CD4-positive, alpha-beta T cell (primary cell): Measurements from ENCODE around the gene TEAD4. TPM values are rescaled to one million over a fixed set of nuclear protein-coding genes. Genes with fewer than 3 reads are reported as not detected.

Experiments
- ATAC-seq: fragments of 200-7000 bp; cut with Tn5 transposase; one replicate; pipeline ENCODE4 v1.10.0; 2022; ENCODE audit warnings: mild to moderate bottlenecking; ENCODE audit not compliant: poor library complexity
- CTCF ChIA-PET: fragments of 350-600 bp; sonication (Branson Sonifier 250); formaldehyde crosslinking; loops from one replicate; lab custom pipeline; 2021; ENCODE audit warnings: antibody characterized with exemption, inconsistent platforms; lab: Charles Lee
- POLR2A ChIA-PET: fragments of 350-600 bp; sonication (Branson Sonifier 250); formaldehyde crosslinking; loops from one replicate; lab custom pipeline; 2021; ENCODE audit warnings: antibody characterized with exemption, inconsistent platforms; lab: Charles Lee
- DNase-seq, 14 experiments: peaks; one replicate each; pipeline ENCODE4 v3.0.0-alpha.2; 2013 to 2020; ENCODE audit warnings: mixed read lengths in 2 of 14
- H3K27ac ChIP-seq, 2 donors: one replicate each; pipeline versions ENCODE4 v1.5.1 to v1.7.0; 2013; ENCODE audit warnings: low read length in 2 of 2, low read depth in 1 of 2, mild to moderate bottlenecking in 1 of 2
- H3K27me3 ChIP-seq, 2 experiments: 1 replicate in 1 of 2; 2 replicates in 1 of 2; pipeline versions ENCODE4 v1.6.1 to v1.7.0; 2013; ENCODE audit warnings: low read length in 2 of 2, control low read depth in 1 of 2, mild to moderate bottlenecking in 1 of 2, moderate library complexity in 1 of 2; ENCODE audit not compliant: insufficient read depth in 2 of 2, control insufficient read depth in 1 of 2
- H3K36me3 ChIP-seq: one replicate; pipeline ENCODE4 v1.6.1; 2013; ENCODE audit warnings: low read length, control low read depth; ENCODE audit not compliant: insufficient read depth
- H3K4me1 ChIP-seq: one replicate; pipeline ENCODE4 v1.6.1; 2013; ENCODE audit warnings: low read length, control low read depth; ENCODE audit not compliant: insufficient read depth
- H3K4me3 ChIP-seq: one replicate; pipeline ENCODE4 v1.5.1; 2013; ENCODE audit warnings: mild to moderate bottlenecking, low read length, moderate library complexity
- H3K9me3 ChIP-seq, 2 experiments: 1 replicate in 1 of 2; 2 replicates in 1 of 2; pipeline versions ENCODE4 v1.6.1 to v1.7.0; 2013; ENCODE audit warnings: low read length in 2 of 2, mild to moderate bottlenecking in 2 of 2, control low read depth in 1 of 2, moderate library complexity in 1 of 2; ENCODE audit not compliant: control insufficient read depth in 1 of 2, insufficient read depth in 1 of 2
- H3K27ac Mint-ChIP-seq: one replicate; pipeline ENCODE4 v1.8.0; 2020; ENCODE audit warnings: mixed read lengths
- H3K27me3 Mint-ChIP-seq: one replicate; pipeline ENCODE4 v1.8.0; 2021; ENCODE audit warnings: mixed read lengths
- H3K36me3 Mint-ChIP-seq: one replicate; pipeline ENCODE4 v1.8.0; 2021; ENCODE audit warnings: low read depth, mixed read lengths
- H3K4me1 Mint-ChIP-seq: one replicate; pipeline ENCODE4 v1.8.0; 2021; ENCODE audit warnings: low read depth, mixed read lengths
- H3K4me3 Mint-ChIP-seq: one replicate; pipeline ENCODE4 v1.8.0; 2020; ENCODE audit warnings: mild to moderate bottlenecking, mixed read lengths
- H3K9me3 Mint-ChIP-seq: one replicate; pipeline ENCODE4 v1.8.0; 2020; ENCODE audit warnings: mixed read lengths
- intact Hi-C, 2 experiments: fragments of 100-400 bp; cut with DNase I in 1 of 2; cut with micrococcal nuclease in 1 of 2; formaldehyde crosslinking; loops; one replicate each; pipeline versions ENCODE4 v1.15.1 to v1.9.0; 2023 to 2025; cut with DNase I, micrococcal nuclease
- total RNA-seq, 174 experiments: library from RNA in 2 of 174; stranded (reverse) in 2 of 174; gene quantifications; one replicate each; pipeline ENCODE4 v1.2.3 and lab custom pipeline; 2021 to 2026
- TF ChIP-seq, protein P1 (sequence below): fragments of 200-600 bp; IDR thresholded peaks from one replicate; pipeline ENCODE4 v1.8.0; 2022; ENCODE audit warnings: antibody characterized with exemption, mild to moderate bottlenecking

TEAD4 gene
- total RNA-seq, 2 experiments from 2014 or later: not detected

DNA sequence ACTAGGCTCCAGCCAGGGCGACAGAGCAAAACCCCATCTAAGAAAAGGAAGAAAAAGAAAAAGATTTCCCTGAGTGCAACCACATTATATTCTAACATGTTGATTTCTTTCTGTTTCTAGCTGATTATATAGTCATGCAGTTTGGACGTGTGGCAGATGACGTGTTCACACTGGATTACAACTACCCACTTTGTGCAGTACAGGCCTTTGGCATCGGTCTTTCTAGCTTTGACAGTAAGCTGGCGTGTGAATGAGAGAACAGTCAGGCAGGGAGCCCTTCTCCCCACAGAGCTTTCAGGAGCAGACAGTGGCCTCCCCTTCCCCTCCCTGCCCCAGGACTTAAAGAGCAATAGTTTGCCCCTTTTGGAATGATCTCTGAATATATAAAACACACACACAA is 20.0 kb upstream of the TEAD4 start:
- Mint-ChIP-seq H3K9me3 (no peaks in the 10 kb centered on the region), H3K36me3 (peaks cover 40% of the 10 kb centered on the region), H3K27ac (no peak overlapping the region), H3K4me1 (no peaks in the 10 kb centered on the region), H3K27me3 (no peaks in the 10 kb centered on the region), H3K4me3 (no peak overlapping the region)
- Histone ChIP-seq H3K27ac (no peak overlapping the region), H3K27me3 (no peaks in the 10 kb centered on the region), H3K36me3 (peaks cover 22% of the 10 kb centered on the region), H3K9me3 (no peaks in the 10 kb centered on the region), H3K4me1 (no peaks in the 10 kb centered on the region), H3K4me3 (no peak overlapping the region)
- CTCF ChIA-PET: no interaction called here
- POLR2A ChIA-PET: no interaction called here
- ATAC-seq: no peak
- intact Hi-C loops: no loop called here
- DNase-seq: no peak
- TF ChIP-seq, protein P1, sequence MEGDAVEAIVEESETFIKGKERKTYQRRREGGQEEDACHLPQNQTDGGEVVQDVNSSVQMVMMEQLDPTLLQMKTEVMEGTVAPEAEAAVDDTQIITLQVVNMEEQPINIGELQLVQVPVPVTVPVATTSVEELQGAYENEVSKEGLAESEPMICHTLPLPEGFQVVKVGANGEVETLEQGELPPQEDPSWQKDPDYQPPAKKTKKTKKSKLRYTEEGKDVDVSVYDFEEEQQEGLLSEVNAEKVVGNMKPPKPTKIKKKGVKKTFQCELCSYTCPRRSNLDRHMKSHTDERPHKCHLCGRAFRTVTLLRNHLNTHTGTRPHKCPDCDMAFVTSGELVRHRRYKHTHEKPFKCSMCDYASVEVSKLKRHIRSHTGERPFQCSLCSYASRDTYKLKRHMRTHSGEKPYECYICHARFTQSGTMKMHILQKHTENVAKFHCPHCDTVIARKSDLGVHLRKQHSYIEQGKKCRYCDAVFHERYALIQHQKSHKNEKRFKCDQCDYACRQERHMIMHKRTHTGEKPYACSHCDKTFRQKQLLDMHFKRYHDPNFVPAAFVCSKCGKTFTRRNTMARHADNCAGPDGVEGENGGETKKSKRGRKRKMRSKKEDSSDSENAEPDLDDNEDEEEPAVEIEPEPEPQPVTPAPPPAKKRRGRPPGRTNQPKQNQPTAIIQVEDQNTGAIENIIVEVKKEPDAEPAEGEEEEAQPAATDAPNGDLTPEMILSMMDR: no peak

DNA sequence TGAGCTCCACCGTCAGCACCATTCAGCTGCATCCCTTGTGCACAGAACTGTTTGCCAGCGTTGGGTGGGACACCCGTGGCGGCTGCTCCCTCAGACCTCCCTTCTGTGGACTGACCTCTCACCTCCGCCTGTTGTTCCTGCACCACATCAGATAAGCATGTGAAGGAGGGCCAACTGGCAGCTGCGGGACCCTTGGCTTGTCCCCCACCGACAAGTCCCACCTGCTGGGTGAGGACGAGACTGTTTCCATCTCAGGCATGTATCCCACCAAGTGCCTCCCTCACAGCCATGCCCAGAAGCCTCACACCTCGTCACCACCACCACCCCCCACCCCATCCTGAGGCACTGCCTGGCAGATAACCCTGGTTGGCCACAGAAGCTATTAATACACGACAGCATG is 18.6 kb upstream of the TEAD4 start:
- Histone ChIP-seq H3K27ac (no peak overlapping the region), H3K9me3 (no peaks in the 10 kb centered on the region), H3K27me3 (no peaks in the 10 kb centered on the region), H3K4me1 (peaks cover 3% of the 10 kb centered on the region), H3K4me3 (no peak overlapping the region), H3K36me3 (peaks cover 13% of the 10 kb centered on the region)
- Mint-ChIP-seq H3K27me3 (no peaks in the 10 kb centered on the region), H3K9me3 (no peaks in the 10 kb centered on the region), H3K4me1 (no peaks in the 10 kb centered on the region), H3K36me3 (peaks cover 26% of the 10 kb centered on the region), H3K4me3 (no peak overlapping the region), H3K27ac (no peak overlapping the region)
- ATAC-seq (no peak), DNase-seq (no peak)
- POLR2A ChIA-PET: no interaction called here
- CTCF ChIA-PET: no interaction called here
- intact Hi-C loops: loop anchor here in 1 of 2 experiments (5.0 kb wide), 1 partner anchor 88 kb away; no protein-coding TSS in a partner anchor
- TF ChIP-seq, protein P1: no peak

DNA sequence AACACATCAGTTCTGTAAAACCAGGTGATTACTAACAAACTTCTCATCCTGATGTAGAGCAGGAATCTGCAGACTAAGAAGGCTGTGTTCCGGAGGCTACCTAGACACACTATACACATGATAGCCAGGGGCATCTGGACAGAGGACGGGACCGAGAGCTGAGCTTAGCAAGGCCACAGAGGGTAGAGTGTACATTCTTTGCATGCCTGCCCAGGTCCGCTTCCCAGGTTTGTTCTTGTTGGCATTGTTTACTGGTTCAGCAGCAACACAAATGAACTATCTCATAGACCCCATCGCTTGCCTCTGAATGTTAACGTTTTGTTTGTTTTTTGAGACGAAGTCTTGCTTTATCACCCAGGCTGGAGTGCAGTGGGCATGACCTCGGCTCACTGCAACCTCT is 17.7 kb upstream of the TEAD4 start:
- H3K4me1 Mint-ChIP-seq: no peaks in the 10 kb centered on the region
- Histone ChIP-seq H3K27me3 (peaks cover 0 to 2% of the 10 kb centered on the region in 2 experiments), H3K4me1 (peaks cover 3% of the 10 kb centered on the region), H3K4me3 (no peak overlapping the region), H3K27ac (no peak overlapping the region), H3K36me3 (peaks cover 13% of the 10 kb centered on the region), H3K9me3 (no peaks in the 10 kb centered on the region)
- ChIA-PET POLR2A (no interaction called here), CTCF (no interaction called here)
- DNase-seq (no peak), ATAC-seq (no peak)
- no peaks in the 10 kb centered on the region for H3K9me3 Mint-ChIP-seq
- H3K27ac Mint-ChIP-seq: no peak overlapping the region
- no peaks in the 10 kb centered on the region for H3K27me3 Mint-ChIP-seq
- intact Hi-C loops: loop anchor here in 1 of 2 experiments (5.0 kb wide), 1 partner anchor 89 kb away; no protein-coding TSS in a partner anchor
- H3K4me3 Mint-ChIP-seq: no peak overlapping the region
- H3K36me3 Mint-ChIP-seq: peaks cover 24% of the 10 kb centered on the region
- TF ChIP-seq, protein P1: no peak
